ENCODE results near the gene MR1. TPM values are rescaled to one million over a fixed set of nuclear protein-coding genes. Genes with fewer than 3 reads are reported as not detected.

The MR1 gene
- total and polyA plus RNA-seq, 3 experiments from 2014 or later: 13.8 to 37.7 (median 16.4) TPM

DNA sequence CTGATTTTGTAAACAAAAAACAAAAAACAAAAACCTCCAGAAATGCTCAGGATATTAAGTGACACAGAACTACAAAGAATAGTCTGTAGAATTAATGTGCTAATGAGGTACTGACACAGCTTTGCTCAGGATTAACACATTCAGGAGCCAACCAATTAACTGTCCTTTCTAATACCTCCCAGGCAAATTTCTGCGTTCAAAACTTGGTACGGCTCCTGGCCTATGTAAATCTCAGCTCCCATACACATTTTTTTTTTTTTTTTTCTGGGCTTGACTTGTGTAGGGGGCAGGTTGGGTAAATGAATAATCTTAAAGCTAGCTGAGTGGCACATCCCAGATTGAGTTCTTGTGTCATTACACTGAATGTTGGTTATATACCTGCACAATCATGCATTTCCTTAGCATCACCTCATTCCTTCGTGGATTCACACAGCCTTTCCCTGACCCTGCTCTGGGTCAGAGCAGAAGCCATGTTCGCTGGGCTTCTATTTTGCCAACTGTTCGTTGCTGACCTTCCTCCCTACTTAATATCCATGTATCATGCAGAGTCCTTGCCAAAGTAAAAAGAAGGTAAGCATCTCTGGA is 42.1 kb downstream of the MR1 start:
- Histone ChIP-seq H3K4me3 (ENCODE audit: low read length) (no peak overlapping the region), H3K36me3 (ENCODE audit: insufficient read depth, low read length) (no peaks in the 10 kb centered on the region), H3K4me1 (ENCODE audit: insufficient read depth, low read length) (no peaks in the 10 kb centered on the region), H3K27me3 (ENCODE audit: insufficient read depth, low read length, poor library complexity, severe bottlenecking) (no peaks in the 10 kb centered on the region), H3K9me3 (ENCODE audit: low read length) (no peaks in the 10 kb centered on the region), H3K27ac (ENCODE audit: low read depth, low read length) (no peak overlapping the region)
- Mint-ChIP-seq H3K4me1 (peaks cover 0 to 4% (median 0%) of the 10 kb centered on the region in 3 donors), H3K27ac (peak overlapping the region in 1 of 8 donors; percentile 11), H3K9me3 (no peaks in the 10 kb centered on the region), H3K4me3 (no peak overlapping the region), H3K36me3 (peaks cover 0 to 2% (median 0%) of the 10 kb centered on the region in 3 donors), H3K27me3 (peaks cover 31 to 47% of the 10 kb centered on the region in 2 donors)
- ChIA-PET CTCF (interaction anchor here (0.9 to 2.1 kb wide), 2 partner anchors 8 to 66 kb away, joined by 3 to 10 read pairs; no protein-coding TSS in a partner anchor), POLR2A (interaction anchor here (0.8 kb wide), 1 partner anchor 8 kb away, joined by 6 read pairs; no protein-coding TSS in a partner anchor)
- no peak for DNase-seq

DNA sequence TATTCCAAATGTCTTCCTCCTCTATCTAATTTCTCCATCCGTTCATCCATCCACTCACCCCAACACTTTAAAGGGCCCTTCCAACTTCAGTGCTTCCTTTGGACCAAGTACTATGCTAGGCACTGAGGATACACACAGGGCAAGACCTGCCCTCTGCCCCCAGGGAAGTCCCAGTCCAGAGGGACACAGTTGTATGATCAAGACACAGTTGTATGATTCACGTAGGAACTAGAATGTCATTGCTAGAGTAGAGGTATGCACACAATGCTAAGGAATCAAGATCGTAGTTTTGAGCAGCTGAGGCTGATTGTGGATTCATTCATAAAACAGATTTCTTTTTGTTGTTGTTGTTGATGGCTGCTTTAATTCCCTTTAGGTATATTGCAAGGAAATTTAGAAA is 43.1 kb downstream of the MR1 start:
- CTCF ChIA-PET: interaction anchor here (2.1 kb wide), 1 partner anchor 65 kb away, joined by 10 read pairs; no protein-coding TSS in a partner anchor

DNA sequence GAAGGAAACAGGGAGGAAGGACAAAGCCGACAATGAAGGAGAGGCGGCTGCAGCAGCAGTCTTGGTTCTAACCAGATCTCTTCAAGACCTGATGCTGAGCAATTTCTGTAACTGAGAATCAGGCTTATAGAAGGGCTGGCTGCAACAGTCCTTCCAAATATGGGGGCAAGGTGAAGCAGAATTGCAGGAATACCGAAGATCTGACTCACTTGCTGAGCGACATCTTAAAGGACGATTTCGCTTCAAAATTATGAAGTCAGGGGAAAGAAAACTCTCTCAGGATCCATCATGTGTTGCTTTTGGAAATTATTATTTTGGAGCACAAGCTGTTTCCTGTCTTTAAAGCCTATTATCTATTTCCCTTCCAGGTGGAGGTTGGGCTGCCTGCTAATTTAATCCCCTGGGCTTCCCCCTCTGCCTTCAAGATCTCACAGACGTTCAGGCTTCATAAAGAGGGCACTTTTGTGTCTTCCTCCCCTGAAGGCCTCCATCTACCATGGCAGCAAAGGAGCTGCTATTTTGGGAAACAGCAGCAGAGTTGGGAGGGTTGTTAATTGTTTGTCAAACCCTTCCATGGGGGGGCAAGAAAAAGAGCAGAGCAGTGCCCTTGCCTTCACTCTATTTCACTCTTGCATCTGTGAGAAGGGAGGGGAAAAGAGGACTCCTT is 43.9 kb downstream of the MR1 start:
- H3K27ac ChIP-seq (ENCODE audit: low read depth, low read length): no peak overlapping the region
- no peak overlapping the region for H3K4me3 Mint-ChIP-seq
- ChIA-PET POLR2A (no interaction called here), CTCF (interaction anchor here (4.2 kb wide), 1 partner anchor 66 kb away, joined by 27 read pairs; no protein-coding TSS in a partner anchor)
- no peak for DNase-seq
- H3K27me3 Mint-ChIP-seq: peaks cover 28 to 53% of the 10 kb centered on the region in 2 donors
- H3K36me3 ChIP-seq (ENCODE audit: insufficient read depth, low read length): no peaks in the 10 kb centered on the region
- H3K9me3 ChIP-seq (ENCODE audit: low read length): no peaks in the 10 kb centered on the region
- H3K4me3 ChIP-seq (ENCODE audit: low read length): no peak overlapping the region
- H3K36me3 Mint-ChIP-seq: peaks cover 0 to 2% (median 0%) of the 10 kb centered on the region in 3 donors
- no peaks in the 10 kb centered on the region for H3K4me1 ChIP-seq (ENCODE audit: insufficient read depth, low read length)
- no peak overlapping the region for H3K27ac Mint-ChIP-seq
- H3K27me3 ChIP-seq (ENCODE audit: insufficient read depth, low read length, poor library complexity, severe bottlenecking): no peaks in the 10 kb centered on the region
- H3K4me1 Mint-ChIP-seq: peaks cover 0 to 4% (median 0%) of the 10 kb centered on the region in 3 donors
- H3K9me3 Mint-ChIP-seq: no peaks in the 10 kb centered on the region

More for the DNA sequence above, 43.1 kb downstream of the MR1 start:
- Histone ChIP-seq H3K4me1 (ENCODE audit: insufficient read depth, low read length) (no peaks in the 10 kb centered on the region), H3K27ac (ENCODE audit: low read depth, low read length) (no peak overlapping the region), H3K9me3 (ENCODE audit: low read length) (no peaks in the 10 kb centered on the region), H3K4me3 (ENCODE audit: low read length) (no peak overlapping the region), H3K36me3 (ENCODE audit: insufficient read depth, low read length) (no peaks in the 10 kb centered on the region), H3K27me3 (ENCODE audit: insufficient read depth, low read length, poor library complexity, severe bottlenecking) (no peaks in the 10 kb centered on the region)
- no peak for DNase-seq
- H3K4me1 Mint-ChIP-seq: peaks cover 0 to 4% (median 0%) of the 10 kb centered on the region in 3 donors
- peaks cover 31 to 52% of the 10 kb centered on the region in 2 donors for H3K27me3 Mint-ChIP-seq
- H3K36me3 Mint-ChIP-seq: peaks cover 0 to 2% (median 0%) of the 10 kb centered on the region in 3 donors
- H3K9me3 Mint-ChIP-seq: no peaks in the 10 kb centered on the region
- H3K27ac Mint-ChIP-seq: no peak overlapping the region
- POLR2A ChIA-PET: no interaction called here
- H3K4me3 Mint-ChIP-seq: no peak overlapping the region

DNA sequence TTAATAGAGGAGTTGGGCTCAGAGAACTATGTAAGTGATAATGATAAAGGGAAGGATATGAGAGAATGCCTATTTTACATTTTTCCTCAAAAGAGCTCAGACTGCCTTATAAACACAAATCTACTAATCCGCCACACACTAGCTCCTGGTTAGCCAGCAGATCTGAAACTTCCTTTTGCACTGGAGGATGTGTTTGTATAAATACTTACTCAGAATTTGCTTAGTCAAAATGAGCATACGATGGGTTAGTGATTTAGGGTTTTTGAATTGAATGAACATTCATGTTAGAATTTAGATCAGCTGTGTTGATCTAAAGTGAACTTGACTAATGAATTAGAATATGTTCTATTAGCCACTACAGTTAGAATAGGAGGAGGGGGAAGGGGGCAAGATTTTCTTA is 45.6 kb downstream of the MR1 start:
- ChIA-PET CTCF (interaction anchor here (1.1 to 4.2 kb wide), 3 partner anchors 36 to 111 kb away, joined by 3 to 27 read pairs (median 3); no protein-coding TSS in a partner anchor), POLR2A (no interaction called here)
- H3K36me3 ChIP-seq (ENCODE audit: insufficient read depth, low read length): no peaks in the 10 kb centered on the region
- H3K4me3 ChIP-seq (ENCODE audit: low read length): no peak overlapping the region
- no peak for DNase-seq
- Mint-ChIP-seq H3K9me3 (no peaks in the 10 kb centered on the region), H3K27me3 (peaks cover 25 to 53% of the 10 kb centered on the region in 2 donors), H3K4me3 (no peak overlapping the region), H3K27ac (no peak overlapping the region), H3K4me1 (peaks cover under 1 to 9% (median 2%) of the 10 kb centered on the region in 3 donors), H3K36me3 (peaks cover 0 to 2% (median 0%) of the 10 kb centered on the region in 3 donors)
- H3K9me3 ChIP-seq (ENCODE audit: low read length): no peaks in the 10 kb centered on the region
- peaks cover 2% of the 10 kb centered on the region for H3K4me1 ChIP-seq (ENCODE audit: insufficient read depth, low read length)
- no peak overlapping the region for H3K27ac ChIP-seq (ENCODE audit: low read depth, low read length)
- H3K27me3 ChIP-seq (ENCODE audit: insufficient read depth, low read length, poor library complexity, severe bottlenecking): no peaks in the 10 kb centered on the region

DNA sequence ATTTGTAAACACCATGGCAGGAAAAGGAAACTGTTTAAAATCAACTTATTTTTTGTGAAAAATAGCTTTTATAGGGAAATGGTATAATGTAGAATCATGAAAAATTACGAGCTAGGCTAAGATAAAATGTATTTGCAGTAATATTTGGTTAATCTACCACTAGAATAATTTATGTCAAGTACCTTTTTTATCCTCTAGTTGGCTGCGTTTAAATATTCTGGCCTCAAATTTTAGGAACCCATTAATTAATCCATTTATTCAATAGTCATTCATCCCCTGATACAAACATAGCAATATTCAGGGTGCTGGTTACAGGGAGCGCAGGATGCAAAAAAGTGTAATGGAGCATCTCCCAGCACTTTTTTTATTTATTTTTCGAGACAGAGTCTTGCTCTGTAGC is 46.1 kb downstream of the MR1 start:
- H3K27me3 Mint-ChIP-seq: peaks cover 25 to 49% of the 10 kb centered on the region in 2 donors
- no peak overlapping the region for H3K27ac ChIP-seq (ENCODE audit: low read depth, low read length)
- no peaks in the 10 kb centered on the region for H3K9me3 ChIP-seq (ENCODE audit: low read length)
- no peak overlapping the region for H3K4me3 Mint-ChIP-seq
- no peaks in the 10 kb centered on the region for H3K36me3 Mint-ChIP-seq
- ChIA-PET POLR2A (no interaction called here), CTCF (interaction anchor here (1.1 to 4.2 kb wide), 3 partner anchors 36 to 110 kb away, joined by 3 to 27 read pairs (median 3); no protein-coding TSS in a partner anchor)
- H3K9me3 Mint-ChIP-seq: no peaks in the 10 kb centered on the region
- peaks cover 3 to 12% (median 4%) of the 10 kb centered on the region in 3 donors for H3K4me1 Mint-ChIP-seq
- no peak for DNase-seq
- peaks cover 6% of the 10 kb centered on the region for H3K4me1 ChIP-seq (ENCODE audit: insufficient read depth, low read length)
- H3K36me3 ChIP-seq (ENCODE audit: insufficient read depth, low read length): no peaks in the 10 kb centered on the region
- H3K4me3 ChIP-seq (ENCODE audit: low read length): no peak overlapping the region
- no peak overlapping the region for H3K27ac Mint-ChIP-seq
- no peaks in the 10 kb centered on the region for H3K27me3 ChIP-seq (ENCODE audit: insufficient read depth, low read length, poor library complexity, severe bottlenecking)

DNA sequence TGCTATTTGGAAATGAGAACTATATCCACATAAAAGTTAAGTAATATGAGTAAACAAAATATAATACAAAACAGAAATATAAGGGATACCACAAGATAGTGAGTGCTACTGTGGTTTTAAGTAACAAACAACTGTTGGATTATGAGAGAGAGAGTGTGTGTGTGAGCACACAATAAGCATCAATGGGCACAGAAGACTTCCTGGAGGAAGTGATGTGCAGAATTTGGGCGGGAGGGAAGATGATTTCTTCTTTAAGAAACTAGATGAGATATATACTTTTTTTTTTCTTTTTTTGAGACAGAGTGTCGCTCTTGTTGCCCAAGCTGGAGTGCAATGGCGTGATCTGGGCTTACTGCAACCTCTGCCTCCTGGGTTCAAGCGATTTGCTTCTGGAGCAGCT is 46.8 kb downstream of the MR1 start:
- H3K27me3 ChIP-seq (ENCODE audit: insufficient read depth, low read length, poor library complexity, severe bottlenecking): no peaks in the 10 kb centered on the region
- Mint-ChIP-seq H3K4me3 (no peak overlapping the region), H3K27me3 (peaks cover 25 to 48% of the 10 kb centered on the region in 2 donors), H3K4me1 (peaks cover 3 to 12% (median 4%) of the 10 kb centered on the region in 3 donors), H3K27ac (no peak overlapping the region), H3K9me3 (no peaks in the 10 kb centered on the region), H3K36me3 (no peaks in the 10 kb centered on the region)
- POLR2A ChIA-PET: no interaction called here
- H3K27ac ChIP-seq (ENCODE audit: low read depth, low read length): no peak overlapping the region
- peaks cover 6% of the 10 kb centered on the region for H3K4me1 ChIP-seq (ENCODE audit: insufficient read depth, low read length)
- no peaks in the 10 kb centered on the region for H3K36me3 ChIP-seq (ENCODE audit: insufficient read depth, low read length)
- no peaks in the 10 kb centered on the region for H3K9me3 ChIP-seq (ENCODE audit: low read length)
- CTCF ChIA-PET: interaction anchor here (4.2 kb wide), 1 partner anchor 63 kb away, joined by 27 read pairs; no protein-coding TSS in a partner anchor
- H3K4me3 ChIP-seq (ENCODE audit: low read length): no peak overlapping the region
- DNase-seq: no peak

DNA sequence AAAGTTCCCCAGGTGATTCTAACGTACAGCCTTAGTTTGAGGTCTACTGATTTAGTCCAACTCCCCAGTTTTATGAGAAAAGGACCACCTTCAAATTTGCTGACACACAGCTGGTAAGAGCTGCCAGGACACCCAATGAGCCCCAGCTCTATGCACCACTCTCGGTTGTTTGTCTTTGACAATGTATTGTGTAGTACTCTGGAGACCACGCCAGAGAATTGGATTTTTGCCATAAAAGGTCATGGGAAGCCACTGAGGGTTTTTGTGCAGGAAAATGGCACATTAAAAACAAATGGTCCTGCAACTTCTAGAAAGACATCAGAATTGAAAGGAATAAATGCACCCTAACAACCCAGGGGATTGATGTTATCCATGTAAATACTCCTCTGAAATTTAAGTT is 47.6 kb downstream of the MR1 start:
- no peak overlapping the region for H3K27ac ChIP-seq (ENCODE audit: low read depth, low read length)
- Mint-ChIP-seq H3K4me3 (no peak overlapping the region), H3K27ac (no peak overlapping the region), H3K36me3 (no peaks in the 10 kb centered on the region), H3K27me3 (peaks cover 21 to 40% of the 10 kb centered on the region in 2 donors), H3K9me3 (no peaks in the 10 kb centered on the region), H3K4me1 (peaks cover 3 to 12% (median 4%) of the 10 kb centered on the region in 3 donors)
- no peaks in the 10 kb centered on the region for H3K36me3 ChIP-seq (ENCODE audit: insufficient read depth, low read length)
- no peaks in the 10 kb centered on the region for H3K9me3 ChIP-seq (ENCODE audit: low read length)
- no peak for DNase-seq
- no peaks in the 10 kb centered on the region for H3K27me3 ChIP-seq (ENCODE audit: insufficient read depth, low read length, poor library complexity, severe bottlenecking)
- CTCF ChIA-PET: interaction anchor here (4.2 kb wide), 1 partner anchor 62 kb away, joined by 27 read pairs; no protein-coding TSS in a partner anchor
- no peak overlapping the region for H3K4me3 ChIP-seq (ENCODE audit: low read length)
- H3K4me1 ChIP-seq (ENCODE audit: insufficient read depth, low read length): peaks cover 6% of the 10 kb centered on the region
- POLR2A ChIA-PET: no interaction called here

All from CD8-positive, alpha-beta memory T cell (primary cell).